ENCODE results near the gene WNT11.

Gene WNT11

DNA sequence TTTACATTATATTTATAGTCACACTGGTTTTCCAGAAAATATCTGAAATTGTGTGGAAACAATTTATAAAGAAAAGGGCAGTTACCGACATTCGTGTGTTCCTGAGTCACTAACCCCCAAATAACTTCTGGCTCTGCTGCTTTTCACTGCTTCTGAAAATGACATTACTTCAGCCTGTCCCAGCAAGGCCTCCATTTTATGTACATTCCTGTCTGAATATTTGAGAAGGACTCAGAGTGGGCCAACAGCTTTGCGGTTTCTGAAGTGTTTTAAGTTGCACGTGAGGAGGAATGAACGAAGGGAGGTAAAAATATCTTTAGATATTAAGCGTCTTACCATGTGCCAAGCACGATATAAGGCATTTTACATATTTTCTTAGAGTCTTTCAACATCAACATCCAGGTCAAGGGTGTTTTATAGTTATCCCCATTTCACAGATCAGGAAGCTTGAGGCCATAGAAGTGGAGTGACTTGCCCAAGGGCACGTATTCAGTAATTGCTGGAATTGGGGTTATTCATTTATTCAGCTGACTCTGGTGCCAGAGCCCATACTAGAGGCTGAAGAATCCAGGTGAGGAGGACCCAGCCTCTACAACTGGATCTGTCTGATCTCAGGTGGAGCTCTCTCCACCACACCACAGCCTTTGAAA lies 30.8 kb upstream of the WNT11 start:
- H3K27ac ChIP-seq: no peak overlapping the region
- TF ChIP-seq, protein P1, sequence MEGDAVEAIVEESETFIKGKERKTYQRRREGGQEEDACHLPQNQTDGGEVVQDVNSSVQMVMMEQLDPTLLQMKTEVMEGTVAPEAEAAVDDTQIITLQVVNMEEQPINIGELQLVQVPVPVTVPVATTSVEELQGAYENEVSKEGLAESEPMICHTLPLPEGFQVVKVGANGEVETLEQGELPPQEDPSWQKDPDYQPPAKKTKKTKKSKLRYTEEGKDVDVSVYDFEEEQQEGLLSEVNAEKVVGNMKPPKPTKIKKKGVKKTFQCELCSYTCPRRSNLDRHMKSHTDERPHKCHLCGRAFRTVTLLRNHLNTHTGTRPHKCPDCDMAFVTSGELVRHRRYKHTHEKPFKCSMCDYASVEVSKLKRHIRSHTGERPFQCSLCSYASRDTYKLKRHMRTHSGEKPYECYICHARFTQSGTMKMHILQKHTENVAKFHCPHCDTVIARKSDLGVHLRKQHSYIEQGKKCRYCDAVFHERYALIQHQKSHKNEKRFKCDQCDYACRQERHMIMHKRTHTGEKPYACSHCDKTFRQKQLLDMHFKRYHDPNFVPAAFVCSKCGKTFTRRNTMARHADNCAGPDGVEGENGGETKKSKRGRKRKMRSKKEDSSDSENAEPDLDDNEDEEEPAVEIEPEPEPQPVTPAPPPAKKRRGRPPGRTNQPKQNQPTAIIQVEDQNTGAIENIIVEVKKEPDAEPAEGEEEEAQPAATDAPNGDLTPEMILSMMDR (conservative IDR thresholded peaks at IDR 0.05): no peak

DNA sequence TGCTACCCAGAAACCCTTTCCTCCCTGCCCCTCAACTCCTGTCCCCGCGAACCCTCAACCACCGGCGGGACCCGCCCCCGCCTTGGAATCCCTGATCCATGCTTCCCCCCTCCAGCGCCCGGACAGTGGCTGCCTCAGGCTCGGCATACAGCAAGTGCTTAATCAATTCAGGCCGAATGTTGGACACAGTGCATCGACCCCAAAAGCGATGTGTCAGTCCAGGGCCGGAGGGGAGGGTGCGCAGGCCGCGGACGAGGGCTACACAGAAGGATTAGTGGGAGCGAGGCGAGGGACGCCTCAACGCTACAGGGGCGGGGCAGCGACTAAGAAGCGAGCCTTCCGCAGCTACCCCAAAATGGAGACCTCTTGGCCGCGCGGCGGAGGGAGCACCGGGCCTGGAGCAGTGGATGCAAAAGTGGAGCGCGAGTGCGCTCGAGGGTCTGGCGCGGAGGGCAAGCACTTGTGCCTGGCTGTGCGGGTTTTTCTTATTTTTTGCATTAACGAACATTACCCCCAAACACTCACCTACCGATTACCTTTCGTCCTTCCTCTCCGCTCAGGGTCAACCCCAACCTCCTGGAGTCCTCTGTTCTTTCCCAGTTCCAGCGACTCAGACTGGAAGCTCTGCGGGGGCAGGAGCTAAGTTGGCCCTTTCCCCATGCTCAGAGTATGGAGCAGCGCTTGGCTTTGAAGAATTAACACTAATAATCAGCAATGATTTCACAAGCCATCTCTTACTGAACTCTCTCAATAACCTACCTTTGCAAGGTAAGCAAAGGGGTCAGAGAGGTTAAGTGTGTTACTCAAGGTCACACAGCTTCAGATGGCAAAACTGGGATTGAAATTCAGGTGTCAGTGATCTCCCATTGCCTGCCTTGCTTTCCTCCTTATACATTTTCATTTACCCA lies 30.0 kb upstream of the WNT11 start:
- peak overlapping the region; percentile 78 for H3K27ac ChIP-seq
- TF ChIP-seq, protein P1 (conservative IDR thresholded peaks at IDR 0.05): no peak

DNA sequence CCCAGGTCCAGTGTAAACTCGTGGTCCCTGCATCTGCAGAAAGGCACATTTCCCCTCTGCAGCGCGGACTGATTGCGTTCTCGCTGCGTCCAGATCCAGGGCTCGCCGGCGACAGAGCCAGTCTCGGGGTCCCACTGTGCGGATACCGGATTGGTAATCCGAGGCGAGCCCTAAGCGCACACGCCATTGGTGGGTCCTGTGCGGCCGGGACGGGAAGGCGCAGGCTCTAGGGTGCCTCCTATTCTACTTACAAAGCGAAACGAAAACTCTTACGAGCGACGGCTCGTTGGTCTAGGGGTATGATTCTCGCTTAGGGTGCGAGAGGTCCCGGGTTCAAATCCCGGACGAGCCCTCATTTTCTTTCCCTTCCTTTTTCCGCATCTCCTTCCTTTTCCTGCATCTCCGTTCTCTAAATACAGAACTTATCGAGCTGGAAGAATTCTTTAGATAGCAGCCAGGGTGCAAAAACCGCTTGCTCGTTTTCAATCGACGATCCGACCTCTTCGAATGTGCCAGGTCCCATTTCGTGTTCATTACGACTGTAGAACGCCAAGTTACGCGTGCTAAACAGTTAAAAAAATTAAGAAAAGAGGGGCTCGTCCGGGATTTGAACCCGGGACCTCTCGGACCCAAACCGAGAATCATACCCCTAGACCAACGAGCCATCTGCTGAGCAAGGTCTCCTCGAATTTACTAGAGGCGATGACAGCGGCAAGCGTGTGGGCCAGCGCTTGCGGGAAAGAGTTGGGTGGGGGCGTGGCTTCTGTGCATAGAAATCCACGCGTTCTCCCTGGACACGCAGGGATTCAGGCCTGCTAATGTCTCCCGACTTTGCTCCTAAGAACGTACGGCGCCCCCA lies 29.2 kb upstream of the WNT11 start:
- H3K27ac ChIP-seq: peak overlapping the region; percentile 78
- TF ChIP-seq, protein P1 (conservative IDR thresholded peaks at IDR 0.05): no peak

DNA sequence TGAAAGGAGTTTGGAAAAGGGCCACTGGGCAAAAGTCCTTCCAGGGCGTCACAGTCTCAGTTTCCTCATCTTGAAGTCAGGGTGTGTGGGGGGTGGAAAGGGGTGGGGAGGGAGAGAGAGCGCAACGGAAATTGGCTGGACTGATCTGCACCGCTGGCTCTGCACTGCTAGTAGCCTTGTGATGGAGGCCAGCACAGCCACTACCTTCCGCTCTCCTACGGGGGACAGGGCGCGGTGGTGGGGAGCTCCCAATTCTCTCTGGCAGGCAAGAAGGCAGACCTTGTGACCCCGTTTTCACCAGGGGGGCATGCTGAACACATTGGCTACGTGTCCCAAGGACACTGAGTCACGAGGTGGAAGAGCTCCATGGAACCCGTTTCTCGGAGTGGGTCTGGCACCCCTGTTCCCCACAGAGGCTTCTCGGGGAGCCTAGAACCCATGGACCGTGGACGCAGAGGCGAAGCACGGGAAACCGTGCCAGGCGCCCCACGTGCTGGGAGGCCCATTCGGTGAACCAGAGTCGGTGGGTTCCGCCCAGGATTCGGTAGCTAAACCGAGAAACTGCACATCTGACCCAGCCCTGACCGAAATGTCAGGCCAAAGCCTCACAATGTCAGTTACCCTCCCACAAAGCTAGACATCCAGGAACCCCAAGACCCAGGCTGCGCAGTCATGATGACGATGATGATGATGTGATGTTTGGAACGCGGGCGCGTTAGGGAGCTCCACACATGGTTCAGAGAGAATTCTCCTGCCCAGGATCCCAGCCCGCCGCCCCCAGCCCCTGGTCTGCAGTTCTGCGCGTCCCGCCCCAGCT lies 28.3 kb upstream of the WNT11 start:
- TF ChIP-seq, protein P1 (conservative IDR thresholded peaks at IDR 0.05): no peak; the same call in 1 of the 2 replicates
- H3K27ac ChIP-seq: peak overlapping the region; percentile 78

DNA sequence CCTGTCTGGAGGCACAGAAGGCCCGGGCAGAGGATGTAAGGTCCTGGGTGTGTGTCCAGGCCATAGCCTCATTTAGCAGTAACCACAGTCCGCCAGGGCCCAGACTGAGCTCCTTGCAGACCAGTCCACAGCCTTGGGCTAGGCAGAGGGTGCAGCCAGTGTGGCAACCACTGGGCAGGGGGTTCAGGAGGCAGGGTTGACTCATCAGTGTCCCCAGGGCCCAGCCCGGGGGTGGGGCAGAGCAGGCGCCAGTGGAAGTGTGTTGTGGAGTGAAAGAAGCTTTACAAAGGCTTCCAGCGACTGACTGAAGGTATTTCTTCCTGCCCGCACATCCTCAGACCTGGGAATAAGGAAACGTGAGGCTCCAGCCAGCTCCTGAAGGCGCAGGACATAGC lies 27.7 kb upstream of the WNT11 start:
- peak overlapping the region; percentile 78 for H3K27ac ChIP-seq
- TF ChIP-seq, protein P1 (conservative IDR thresholded peaks at IDR 0.05): no peak

DNA sequence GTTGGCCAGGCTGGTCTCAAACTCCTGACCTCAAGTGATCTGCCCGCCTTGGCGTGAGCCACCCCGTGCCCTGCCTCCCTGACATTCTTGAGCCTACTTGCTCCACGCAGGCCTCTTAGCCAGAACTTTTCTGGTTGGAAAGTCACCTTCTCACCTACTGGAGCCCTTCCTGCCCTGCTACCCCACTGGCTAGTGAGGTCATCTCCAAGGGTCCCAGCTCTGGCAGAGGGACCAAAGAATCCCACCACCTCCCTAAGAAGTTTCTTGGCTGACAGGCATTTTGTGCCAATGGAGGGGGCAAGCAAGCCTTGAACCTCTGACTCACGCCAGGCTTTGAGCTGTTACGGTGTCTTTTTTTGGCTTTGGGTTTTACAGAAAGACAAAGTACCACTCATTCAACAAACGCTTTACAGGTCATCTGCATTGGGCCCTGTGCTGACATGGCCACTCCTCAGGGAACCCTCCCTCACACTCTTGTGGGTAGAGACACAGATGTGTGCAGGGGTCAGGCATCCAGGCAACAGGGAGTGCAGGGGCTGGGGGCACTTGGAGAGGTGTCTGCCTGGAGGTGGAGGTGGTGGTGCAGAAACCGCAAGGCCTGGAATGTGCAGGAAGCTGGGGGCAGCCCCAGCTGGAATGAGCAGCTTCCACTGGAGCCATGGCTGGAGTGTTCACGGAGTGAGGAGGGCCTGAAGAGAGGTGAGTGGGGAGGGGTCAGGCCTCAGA lies 27.1 kb upstream of the WNT11 start:
- TF ChIP-seq, protein P1 (conservative IDR thresholded peaks at IDR 0.05): no peak
- H3K27ac ChIP-seq: no peak overlapping the region

Measured in VCaP (cell line).